ENCODE data around the gene C6orf62.
"Not testable (repeated sequence)": the region's sequence is repeated elsewhere in the genome, so short reads cannot be mapped to it uniquely, and the experiment has no call there.

Gene C6orf62

DNA sequence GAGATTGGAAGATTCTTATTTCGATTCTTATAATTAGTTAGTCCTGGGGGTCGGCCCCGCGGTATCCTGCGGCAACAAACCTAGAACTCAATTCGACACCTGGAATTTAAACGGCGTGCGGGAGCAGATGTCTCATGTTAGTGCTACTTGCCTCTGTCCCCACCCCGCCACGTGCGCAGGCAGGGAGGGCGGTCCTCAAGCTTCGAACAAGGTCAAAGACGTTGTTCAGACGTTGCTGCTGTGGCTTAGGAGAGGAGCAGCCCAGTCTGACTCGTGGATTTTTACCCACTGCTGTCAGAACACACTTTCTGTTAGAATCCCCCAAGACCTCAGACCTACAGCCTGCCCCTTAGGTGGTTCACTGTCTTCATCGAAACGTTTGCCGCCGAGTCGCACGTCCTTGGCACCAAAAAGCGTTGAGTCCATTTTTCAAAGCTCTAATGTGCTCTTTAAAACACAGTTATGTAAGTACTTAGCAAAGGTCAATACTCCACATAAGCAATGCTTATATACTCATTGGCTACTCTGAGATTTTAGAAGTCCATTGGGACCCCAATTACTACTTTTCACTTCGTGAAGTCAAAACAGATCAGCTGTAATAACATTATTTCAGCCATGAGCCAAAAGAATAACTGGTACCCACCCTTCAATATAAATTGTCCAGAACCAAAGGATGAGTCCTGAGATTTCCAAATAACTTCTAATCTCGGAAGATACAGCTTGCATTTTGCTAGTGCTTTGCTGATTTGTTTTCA is 2.7 kb upstream of the C6orf62 start:
- ATAC-seq (peak; percentile 81), DNase-seq (no peak)
- H3K4me1 Mint-ChIP-seq = peaks cover 26% of the 10 kb centered on the region
- peak overlapping the region; percentile 98 to 100 for H3K4me3 Mint-ChIP-seq
- H3K27ac Mint-ChIP-seq = peak overlapping the region; percentile 100
- no peaks in the 10 kb centered on the region for H3K27me3 Mint-ChIP-seq
- H3K9me3 Mint-ChIP-seq = no peaks in the 10 kb centered on the region

DNA sequence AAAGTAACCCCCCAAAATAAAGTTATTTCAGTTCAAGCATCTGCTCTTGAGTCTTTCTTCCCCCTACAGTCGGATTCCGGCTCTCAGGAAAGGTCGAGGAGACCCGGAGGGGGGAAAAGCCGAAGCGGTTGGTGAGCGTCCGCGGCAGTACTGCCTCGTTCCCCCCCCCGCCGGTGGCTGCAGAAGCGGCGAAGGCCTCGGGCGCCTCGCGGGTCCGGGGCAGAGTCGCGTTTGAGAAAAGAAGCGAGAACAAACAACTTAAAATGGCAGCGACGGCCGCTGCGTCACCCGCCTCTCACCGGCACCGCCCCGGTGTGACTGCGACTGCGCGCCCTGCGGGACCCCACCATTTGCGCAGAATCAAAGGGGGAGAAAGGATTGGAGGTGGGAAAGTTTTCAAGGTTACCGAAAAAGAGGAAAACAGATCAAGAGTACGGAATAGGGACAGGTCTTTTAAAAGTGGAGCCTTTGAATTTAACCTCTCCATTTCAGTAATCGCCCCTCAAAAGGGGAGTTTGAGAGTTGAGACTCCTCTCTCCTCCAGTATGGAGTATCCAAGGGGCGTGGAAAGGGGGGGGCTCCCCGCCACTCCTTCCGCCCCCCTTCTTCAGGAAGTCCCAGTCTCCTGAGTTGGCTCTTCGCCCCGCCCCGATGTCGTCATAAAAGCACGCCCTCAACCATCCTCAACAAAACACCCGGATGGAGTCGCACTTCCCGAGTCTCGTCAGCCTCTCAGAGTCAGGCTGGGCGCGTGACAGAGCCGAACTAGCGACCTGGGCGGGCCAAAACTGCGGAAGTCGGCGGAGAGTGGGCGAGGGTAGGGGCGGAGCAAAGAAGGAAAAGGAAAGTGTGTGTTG is 1.9 kb upstream of the C6orf62 start:
- peak overlapping the region; percentile 98 to 100 for H3K4me3 Mint-ChIP-seq
- H3K9me3 Mint-ChIP-seq = no peaks in the 10 kb centered on the region
- ATAC-seq (peak; percentile 93), DNase-seq (peak; percentile 99 to 100)
- H3K27ac Mint-ChIP-seq = peak overlapping the region; percentile 100
- H3K4me1 Mint-ChIP-seq = peaks cover 34% of the 10 kb centered on the region
- no peaks in the 10 kb centered on the region for H3K27me3 Mint-ChIP-seq

DNA sequence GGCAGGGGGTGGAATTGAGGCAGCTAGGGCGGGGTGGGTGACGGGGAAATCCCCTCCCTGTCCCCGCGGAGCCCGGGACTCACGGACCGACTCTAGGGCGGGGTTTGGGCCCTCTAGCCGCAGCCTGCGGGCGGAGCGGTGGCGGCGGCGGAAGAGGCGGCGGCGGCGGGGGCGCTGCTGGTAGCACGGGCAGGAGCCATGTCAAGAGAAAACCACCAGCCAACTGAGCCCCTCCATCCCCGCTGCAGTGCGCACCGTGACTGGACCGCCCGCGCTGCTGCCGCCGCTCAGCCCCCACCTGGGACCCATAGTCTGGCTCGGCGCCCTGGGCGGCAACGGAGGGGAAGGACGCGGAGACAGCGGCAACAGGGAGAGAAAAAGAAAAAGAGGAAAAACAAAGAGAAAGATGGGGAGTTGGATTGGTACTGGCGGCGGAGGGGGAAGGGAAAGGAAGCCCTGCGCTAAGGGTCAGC is 1.2 kb upstream of the C6orf62 start:
- Mint-ChIP-seq H3K4me1 (peaks cover 41% of the 10 kb centered on the region), H3K27me3 (no peaks in the 10 kb centered on the region), H3K27ac (peak overlapping the region; percentile 100), H3K9me3 (no peaks in the 10 kb centered on the region), H3K4me3 (peak overlapping the region; percentile 98 to 100)
- DNase-seq = peak; percentile 77 to 80
- peak; percentile 24 for ATAC-seq

GRCh38 chr6:24718449-24719124 is 367 bp downstream of the C6orf62 start:
- peak overlapping the region; percentile 94 to 100 for H3K27ac Mint-ChIP-seq
- peaks cover 52% of the 10 kb centered on the region for H3K4me1 Mint-ChIP-seq
- peak overlapping the region; percentile 98 to 100 for H3K4me3 Mint-ChIP-seq
- DNase-seq (no peak), ATAC-seq (no peak)
- no peaks in the 10 kb centered on the region for H3K9me3 Mint-ChIP-seq
- no peaks in the 10 kb centered on the region for H3K27me3 Mint-ChIP-seq

GRCh38 chr6:24716602-24717148 is 2.3 kb downstream of the C6orf62 start:
- not testable (repeated sequence) for H3K27me3 Mint-ChIP-seq, ATAC-seq, H3K9me3 Mint-ChIP-seq, H3K27ac Mint-ChIP-seq, DNase-seq
- Mint-ChIP-seq H3K4me1 (peaks cover 61% of the 10 kb centered on the region), H3K4me3 (peak overlapping the region; percentile 54 to 98)

DNA sequence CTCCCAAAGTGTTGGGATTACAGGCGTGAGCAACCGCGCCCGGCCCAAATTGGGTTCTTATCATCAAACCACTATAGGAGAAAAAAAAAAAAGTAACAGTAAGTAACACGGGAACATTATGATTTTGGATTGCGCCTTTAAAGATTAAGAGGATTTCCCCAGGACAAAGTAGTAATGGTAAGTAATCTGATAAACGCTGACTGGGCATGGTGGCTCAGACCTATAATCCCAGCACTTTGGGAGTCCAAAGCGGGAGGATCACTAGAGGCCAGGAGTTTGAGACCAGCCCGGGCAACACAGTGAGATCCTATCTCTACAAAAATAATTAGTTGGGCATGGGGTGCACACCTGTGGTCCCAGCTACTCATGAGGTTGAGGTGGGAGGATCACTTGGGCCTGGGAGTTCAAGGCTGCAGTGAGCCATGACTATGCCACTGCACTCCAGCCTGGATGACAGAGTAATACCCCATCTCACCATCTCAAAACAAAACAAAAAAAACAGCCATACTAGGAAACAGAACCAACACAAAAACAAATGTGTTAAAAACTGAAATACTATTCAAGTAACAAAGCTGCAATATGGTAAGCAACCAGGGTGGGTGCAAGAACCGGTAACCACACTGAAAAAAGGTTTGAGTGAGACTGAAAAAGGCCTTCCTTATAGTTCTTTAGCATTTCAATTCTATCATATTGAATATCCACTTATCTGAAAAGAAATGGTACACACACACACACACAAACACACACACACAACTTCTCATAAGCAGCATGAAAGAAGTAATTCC is 8.2 kb downstream of the C6orf62 start:
- Mint-ChIP-seq H3K4me1 (peaks cover 42% of the 10 kb centered on the region), H3K4me3 (no peak overlapping the region), H3K9me3 (no peaks in the 10 kb centered on the region), H3K27me3 (no peaks in the 10 kb centered on the region), H3K27ac (peak overlapping the region in 1 of 2 donors; percentile 29)
- ATAC-seq (no peak), DNase-seq (no peak)

- peak overlapping the region in 1 of 2 donors; percentile 46 for H3K27ac Mint-ChIP-seq
- no peaks in the 10 kb centered on the region for H3K9me3 Mint-ChIP-seq
- no peaks in the 10 kb centered on the region for H3K27me3 Mint-ChIP-seq
- DNase-seq = no peak
- H3K4me3 Mint-ChIP-seq = no peak overlapping the region
- no peak for ATAC-seq
- peaks cover 37% of the 10 kb centered on the region for H3K4me1 Mint-ChIP-seq
Observed at GRCh38 chr6:24709014-24709711, 9.8 kb downstream of the C6orf62 start.

DNA sequence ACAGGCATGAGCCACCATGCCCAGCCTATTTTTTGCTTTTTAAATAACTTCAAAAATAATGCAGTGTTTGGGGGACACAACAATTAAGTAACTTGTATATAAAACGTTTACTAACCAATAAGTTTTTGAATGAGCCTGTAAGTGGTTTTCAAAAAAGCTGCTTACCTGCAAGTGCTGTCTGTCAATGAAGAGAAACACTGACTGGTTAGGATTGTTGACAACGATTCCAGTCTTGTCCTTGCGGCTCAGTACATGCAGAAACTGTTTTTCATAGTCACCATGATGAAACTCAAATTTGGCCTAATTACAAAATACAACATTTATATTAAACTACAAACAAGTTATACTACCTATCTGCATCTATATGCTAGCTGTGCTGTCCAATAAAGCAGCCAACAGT is 10.3 kb downstream of the C6orf62 start:
- H3K4me3 Mint-ChIP-seq = no peak overlapping the region
- ATAC-seq = no peak
- H3K27ac Mint-ChIP-seq = no peak overlapping the region
- H3K4me1 Mint-ChIP-seq = peaks cover 37% of the 10 kb centered on the region
- no peaks in the 10 kb centered on the region for H3K27me3 Mint-ChIP-seq
- H3K9me3 Mint-ChIP-seq = no peaks in the 10 kb centered on the region
- no peak for DNase-seq

GRCh38 chr6:24704468-24704867 is 14.5 kb downstream of the C6orf62 start:
- DNase-seq (no peak), ATAC-seq (no peak)
- Mint-ChIP-seq H3K27me3 (no peaks in the 10 kb centered on the region), H3K27ac (no peak overlapping the region), H3K4me3 (no peak overlapping the region), H3K9me3 (no peaks in the 10 kb centered on the region), H3K4me1 (peaks cover 32% of the 10 kb centered on the region)

GRCh38 chr6:24702720-24703282 is 16.2 kb downstream of the C6orf62 start:
- Mint-ChIP-seq H3K27ac (peak overlapping the region in 1 of 2 donors; percentile 69), H3K27me3 (no peaks in the 10 kb centered on the region), H3K4me1 (peaks cover 32% of the 10 kb centered on the region), H3K9me3 (no peaks in the 10 kb centered on the region), H3K4me3 (no peak overlapping the region)
- ATAC-seq = no peak
- no peak for DNase-seq

DNA sequence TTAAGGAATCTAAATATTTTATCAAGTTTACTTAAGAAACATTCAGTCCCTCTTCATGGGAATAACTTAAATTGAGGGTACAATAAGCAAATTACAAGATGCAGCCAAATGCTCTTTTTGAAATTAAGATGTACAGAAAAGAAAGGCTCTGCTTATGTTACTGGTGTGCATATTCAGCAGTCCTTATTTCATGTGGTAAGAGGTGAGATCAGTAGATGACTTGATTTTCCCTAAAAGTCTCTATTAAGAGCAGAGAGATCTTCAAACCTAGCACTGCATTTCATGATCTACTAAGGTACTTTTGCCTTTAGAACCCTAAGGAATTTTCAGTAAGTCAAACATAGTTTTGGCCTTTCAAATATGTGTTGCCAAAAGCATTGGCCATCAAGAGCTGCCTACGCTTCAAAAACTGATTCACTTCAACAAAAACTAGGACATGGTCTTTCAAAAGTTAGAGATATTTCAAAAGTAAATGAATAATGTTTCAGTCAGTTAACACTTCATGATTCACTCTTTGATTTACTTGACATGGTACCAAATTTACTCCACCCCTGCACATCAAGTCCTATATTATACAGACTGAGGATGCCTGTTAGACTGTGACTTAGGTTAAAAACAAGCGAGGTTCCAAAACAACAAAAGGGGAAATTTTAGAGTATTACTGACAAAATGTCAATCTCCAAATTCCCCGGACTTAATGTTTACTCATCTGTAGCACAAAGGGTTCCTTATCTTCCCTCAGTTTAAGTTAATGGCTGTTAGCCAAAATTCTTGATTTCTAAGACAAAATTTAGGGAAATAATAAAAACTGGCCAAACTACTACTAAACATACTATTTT is 19.2 kb downstream of the C6orf62 start:
- no peak overlapping the region for H3K4me3 Mint-ChIP-seq
- no peak overlapping the region for H3K27ac Mint-ChIP-seq
- H3K27me3 Mint-ChIP-seq = no peaks in the 10 kb centered on the region
- peaks cover 41% of the 10 kb centered on the region for H3K4me1 Mint-ChIP-seq
- DNase-seq = no peak
- no peaks in the 10 kb centered on the region for H3K9me3 Mint-ChIP-seq
- ATAC-seq = peak; percentile 47

GRCh38 chr6:24696097-24696496 is 22.9 kb downstream of the C6orf62 start:
- H3K9me3 Mint-ChIP-seq = no peaks in the 10 kb centered on the region
- ATAC-seq (no peak), DNase-seq (no peak)
- no peak overlapping the region for H3K27ac Mint-ChIP-seq
- no peak overlapping the region for H3K4me3 Mint-ChIP-seq
- no peaks in the 10 kb centered on the region for H3K27me3 Mint-ChIP-seq
- H3K4me1 Mint-ChIP-seq = peaks cover 37% of the 10 kb centered on the region

DNA sequence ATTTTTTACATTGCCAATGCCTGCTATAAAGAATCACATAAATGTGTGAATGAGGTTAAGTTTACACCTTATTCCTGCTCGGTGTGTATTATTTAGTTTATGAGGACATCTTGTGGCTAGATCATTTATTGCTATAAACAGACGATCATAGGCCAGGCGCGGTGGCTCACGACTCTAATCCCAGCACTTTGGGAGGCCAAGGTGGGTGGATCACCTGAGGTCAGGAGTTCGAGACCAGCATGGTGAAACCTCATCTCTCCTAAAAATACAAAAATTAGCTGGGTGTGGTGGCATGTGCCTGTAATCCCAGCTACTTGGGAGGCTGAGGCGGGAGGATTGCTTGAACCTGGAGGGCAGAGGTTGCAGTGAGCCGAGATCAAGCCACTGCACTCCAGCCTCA is 23.3 kb downstream of the C6orf62 start:
- not testable (repeated sequence) for H3K4me3 Mint-ChIP-seq, H3K27ac Mint-ChIP-seq, H3K9me3 Mint-ChIP-seq, H3K27me3 Mint-ChIP-seq
- H3K4me1 Mint-ChIP-seq = peaks cover 34% of the 10 kb centered on the region
- DNase-seq (peak; percentile 19 to 36), ATAC-seq (peak; percentile 86)

Data from stimulated activated naive CD8-positive, alpha-beta T cell treated with anti-CD3 and anti-CD28 coated beads, Interleukin-15, amount 100 ng/mL, for 72 hours (primary cell).